PFSK-1 (cell line): ENCODE measurements around the gene MAPRE2.

Experiments used
- FOXP2 ChIP-seq: optimal IDR thresholded peaks from 2 replicates; pipeline ENCODE3; 2011; ENCODE audit warnings: borderline replicate concordance, control low read depth, inconsistent platforms; ENCODE audit not compliant: insufficient read depth; ENCODE audit errors: extremely low read length, extremely low read depth
- POLR2AphosphoS5 ChIP-seq: IDR thresholded peaks from 2 replicates; pipeline ENCODE4 v1.6.1; 2012; ENCODE audit warnings: low read depth, mild to moderate bottlenecking, control low read depth, low read length, moderate library complexity
- SIN3A ChIP-seq: IDR thresholded peaks from 2 replicates; pipeline ENCODE4 v1.6.1; 2012; ENCODE audit warnings: mild to moderate bottlenecking, low read length, moderate library complexity, borderline replicate concordance; ENCODE audit not compliant: insufficient read depth
- TAF1 ChIP-seq: IDR thresholded peaks from 2 replicates; pipeline ENCODE4 v1.6.1; 2012; ENCODE audit warnings: low read length, control low read depth, borderline replicate concordance; ENCODE audit not compliant: insufficient read depth
- TF ChIP-seq, protein P1 (sequence below), 2 experiments: IDR thresholded peaks; 2 replicates each; pipeline versions ENCODE4 v1.6.1 to v1.8.0; 2011 to 2012; ENCODE audit warnings: low read depth in 2 of 2, low read length in 2 of 2, control low read depth in 1 of 2, inconsistent platforms in 1 of 2, mild to moderate bottlenecking in 1 of 2, moderate library complexity in 1 of 2; ENCODE audit not compliant: insufficient read depth in 1 of 2

The MAPRE2 gene

DNA sequence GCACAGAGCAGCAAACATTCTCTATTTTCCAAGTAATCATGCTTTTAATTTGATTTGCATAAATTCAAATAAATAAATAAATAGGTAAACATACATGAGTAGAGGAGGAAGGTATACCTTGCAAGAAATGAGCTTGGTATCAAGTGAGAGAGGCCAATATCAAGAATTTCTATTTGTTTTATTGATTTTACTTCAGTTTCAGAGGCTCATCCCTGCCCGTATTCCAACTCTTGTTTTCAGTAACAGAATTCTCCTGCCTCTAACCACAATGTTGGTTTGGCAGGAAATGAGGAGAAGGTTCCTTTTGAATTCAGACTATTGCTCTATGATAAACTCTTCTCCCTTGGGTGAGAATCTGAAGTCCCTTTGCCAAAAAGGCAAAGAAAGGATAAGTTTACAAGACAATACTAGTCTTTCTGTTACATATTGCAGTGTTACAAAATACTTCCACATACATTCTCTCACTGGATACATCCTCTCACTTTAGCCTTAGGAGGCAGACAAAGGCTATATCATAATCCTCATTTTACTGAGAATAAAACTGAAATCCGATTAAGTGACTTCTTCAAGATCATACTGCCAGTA lies 131.3 kb downstream of the MAPRE2 start:
- TF ChIP-seq, protein P1, sequence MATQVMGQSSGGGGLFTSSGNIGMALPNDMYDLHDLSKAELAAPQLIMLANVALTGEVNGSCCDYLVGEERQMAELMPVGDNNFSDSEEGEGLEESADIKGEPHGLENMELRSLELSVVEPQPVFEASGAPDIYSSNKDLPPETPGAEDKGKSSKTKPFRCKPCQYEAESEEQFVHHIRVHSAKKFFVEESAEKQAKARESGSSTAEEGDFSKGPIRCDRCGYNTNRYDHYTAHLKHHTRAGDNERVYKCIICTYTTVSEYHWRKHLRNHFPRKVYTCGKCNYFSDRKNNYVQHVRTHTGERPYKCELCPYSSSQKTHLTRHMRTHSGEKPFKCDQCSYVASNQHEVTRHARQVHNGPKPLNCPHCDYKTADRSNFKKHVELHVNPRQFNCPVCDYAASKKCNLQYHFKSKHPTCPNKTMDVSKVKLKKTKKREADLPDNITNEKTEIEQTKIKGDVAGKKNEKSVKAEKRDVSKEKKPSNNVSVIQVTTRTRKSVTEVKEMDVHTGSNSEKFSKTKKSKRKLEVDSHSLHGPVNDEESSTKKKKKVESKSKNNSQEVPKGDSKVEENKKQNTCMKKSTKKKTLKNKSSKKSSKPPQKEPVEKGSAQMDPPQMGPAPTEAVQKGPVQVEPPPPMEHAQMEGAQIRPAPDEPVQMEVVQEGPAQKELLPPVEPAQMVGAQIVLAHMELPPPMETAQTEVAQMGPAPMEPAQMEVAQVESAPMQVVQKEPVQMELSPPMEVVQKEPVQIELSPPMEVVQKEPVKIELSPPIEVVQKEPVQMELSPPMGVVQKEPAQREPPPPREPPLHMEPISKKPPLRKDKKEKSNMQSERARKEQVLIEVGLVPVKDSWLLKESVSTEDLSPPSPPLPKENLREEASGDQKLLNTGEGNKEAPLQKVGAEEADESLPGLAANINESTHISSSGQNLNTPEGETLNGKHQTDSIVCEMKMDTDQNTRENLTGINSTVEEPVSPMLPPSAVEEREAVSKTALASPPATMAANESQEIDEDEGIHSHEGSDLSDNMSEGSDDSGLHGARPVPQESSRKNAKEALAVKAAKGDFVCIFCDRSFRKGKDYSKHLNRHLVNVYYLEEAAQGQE (IDR thresholded peaks at IDR 0.05; ENCODE audit: insufficient read depth in 1 of 2, low read depth in 2 of 2, low read length in 2 of 2), result no peak
- TF ChIP-seq FOXP2, result no peak
- TF ChIP-seq POLR2AphosphoS5, result no peak
- TF ChIP-seq SIN3A, result no peak

DNA sequence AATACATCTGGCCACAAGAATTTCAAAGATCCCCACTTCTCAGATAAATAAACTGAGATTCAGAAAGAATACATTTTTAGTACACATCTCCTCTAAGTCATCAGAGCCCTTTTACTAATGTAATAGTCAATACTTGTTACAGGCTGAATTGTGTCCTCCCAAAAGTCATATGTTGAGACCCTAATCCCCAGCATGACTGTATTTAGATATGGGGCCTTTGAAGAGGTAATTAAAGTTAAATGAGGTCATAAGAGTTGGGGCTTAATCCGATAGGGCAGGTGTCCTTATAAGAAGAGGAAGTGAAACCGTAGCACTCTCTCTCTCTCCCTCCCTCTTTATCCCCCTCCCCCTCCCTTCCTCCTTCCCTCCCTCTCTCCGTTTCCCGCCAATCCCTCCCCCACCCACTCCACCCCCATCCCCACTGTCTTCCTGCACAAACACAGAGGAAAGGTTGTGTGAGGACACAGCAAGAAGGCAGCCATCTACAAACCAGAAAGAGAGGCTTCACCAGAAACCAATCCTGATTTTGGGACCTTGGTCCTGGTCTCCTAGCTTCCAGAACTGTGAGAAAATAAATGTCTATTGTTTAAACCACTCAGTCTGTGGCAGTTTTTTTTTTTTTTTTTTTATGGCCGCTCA lies 133.0 kb downstream of the MAPRE2 start:
- TF ChIP-seq, protein P1 (IDR thresholded peaks at IDR 0.05; ENCODE audit: insufficient read depth in 1 of 2, low read depth in 2 of 2, low read length in 2 of 2), result no peak
- TF ChIP-seq TAF1, result no peak
- no peak for TF ChIP-seq FOXP2
- no peak for TF ChIP-seq POLR2AphosphoS5
- no peak for TF ChIP-seq SIN3A

DNA sequence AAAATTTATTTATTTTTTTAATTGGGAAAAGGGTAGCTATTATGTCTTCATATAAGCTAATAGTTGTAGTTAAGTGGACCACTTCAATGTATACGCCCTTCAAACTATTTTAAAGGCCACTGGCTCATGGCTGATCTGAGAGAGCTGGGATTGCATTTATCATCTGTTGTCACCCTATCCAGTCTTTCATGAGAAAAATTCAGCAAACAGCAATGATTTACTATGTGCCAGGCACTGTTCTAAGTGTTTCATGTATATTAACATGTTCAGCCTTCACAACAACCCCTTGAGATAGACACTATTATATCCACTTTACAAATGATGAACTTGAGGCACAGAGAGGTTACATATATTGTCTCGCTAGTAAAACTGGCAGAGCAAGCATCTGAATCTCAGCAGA lies 133.5 kb downstream of the MAPRE2 start:
- TF ChIP-seq FOXP2 (no peak), SIN3A (no peak), POLR2AphosphoS5 (no peak), TAF1 (no peak)

DNA sequence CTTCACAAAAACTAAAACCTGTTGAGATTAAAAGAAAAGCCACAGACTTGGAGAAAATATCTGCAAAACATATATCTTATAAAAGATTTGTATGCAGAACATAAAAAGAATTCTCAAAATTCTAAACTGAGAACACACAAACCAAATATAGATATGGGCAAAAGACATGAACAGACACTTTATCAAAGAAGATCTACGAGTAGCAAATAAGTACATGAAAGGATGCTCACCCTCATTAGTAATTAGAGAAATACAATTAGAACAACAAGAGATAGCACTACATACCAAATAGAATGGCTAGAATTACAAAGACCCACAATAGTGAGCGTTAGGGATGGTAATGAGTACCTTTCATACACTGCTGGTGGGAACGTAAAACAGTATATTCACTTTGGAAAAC lies 135.7 kb downstream of the MAPRE2 start:
- no peak for TF ChIP-seq FOXP2
- TF ChIP-seq SIN3A, result no peak
- TF ChIP-seq, protein P1 (IDR thresholded peaks at IDR 0.05; ENCODE audit: insufficient read depth in 1 of 2, low read depth in 2 of 2, low read length in 2 of 2), result no peak
- no peak for TF ChIP-seq TAF1
- TF ChIP-seq POLR2AphosphoS5, result no peak

DNA sequence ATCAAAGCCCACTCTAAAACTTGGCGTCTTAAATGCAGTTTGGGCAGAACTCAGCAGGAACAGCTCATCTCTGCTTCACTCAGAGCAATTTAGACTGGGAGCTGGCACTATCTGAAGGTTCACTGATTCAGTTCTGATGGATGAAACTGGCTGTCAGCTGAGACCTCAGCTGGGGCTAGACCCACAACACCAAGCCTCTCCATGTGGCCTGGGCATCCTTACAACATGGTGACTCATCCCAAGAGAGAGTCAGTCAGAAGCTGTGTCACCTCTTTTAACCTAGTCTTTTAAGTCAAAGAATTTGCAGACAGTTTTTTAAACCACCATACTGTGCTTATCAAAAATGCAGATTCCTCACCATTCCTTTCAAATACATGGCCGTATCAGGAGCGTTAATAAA lies 137.0 kb downstream of the MAPRE2 start:
- TF ChIP-seq TAF1 (no peak), FOXP2 (no peak), POLR2AphosphoS5 (no peak), SIN3A (no peak)
- TF ChIP-seq, protein P1 (IDR thresholded peaks at IDR 0.05; ENCODE audit: insufficient read depth in 1 of 2, low read depth in 2 of 2, low read length in 2 of 2), result no peak
